A549 (cell line): Measurements from ENCODE around the gene CORO2A.
"Not testable (repeated sequence)": the region's sequence is repeated elsewhere in the genome, so short reads cannot be mapped to it uniquely, and the experiment has no call there.

Source experiments
- CBX8 ChIP-seq: fragments of 200-600 bp; sonication (generic); IDR thresholded peaks from 2 replicates; pipeline ENCODE4 v1.6.1; 2016
- EP300 ChIP-seq, 2 experiments: fragments of >200 bp; sonication (Bioruptor Twin); formaldehyde crosslinking; IDR thresholded peaks; 2 replicates in 1 of 2; 3 replicates in 1 of 2; pipeline ENCODE4 v1.6.1; 2016 to 2017
- GATA3 ChIP-seq: IDR thresholded peaks from 2 replicates; pipeline ENCODE4 v1.6.1; 2012; ENCODE audit warnings: borderline replicate concordance
- KDM1A ChIP-seq: fragments of 200-600 bp; sonication (generic); IDR thresholded peaks from 2 replicates; pipeline ENCODE4 v1.6.1; 2016; ENCODE audit warnings: low read depth, mild to moderate bottlenecking
- POLR2A ChIP-seq: IDR thresholded peaks from 2 replicates; pipeline ENCODE4 v1.6.1; 2012; ENCODE audit warnings: mild to moderate bottlenecking, low read length
- TF ChIP-seq, protein P1 (sequence below): fragments of >200 bp; sonication (Bioruptor Twin); formaldehyde crosslinking; IDR thresholded peaks from 3 replicates; pipeline ENCODE4 v1.5.1; 2016

DNA sequence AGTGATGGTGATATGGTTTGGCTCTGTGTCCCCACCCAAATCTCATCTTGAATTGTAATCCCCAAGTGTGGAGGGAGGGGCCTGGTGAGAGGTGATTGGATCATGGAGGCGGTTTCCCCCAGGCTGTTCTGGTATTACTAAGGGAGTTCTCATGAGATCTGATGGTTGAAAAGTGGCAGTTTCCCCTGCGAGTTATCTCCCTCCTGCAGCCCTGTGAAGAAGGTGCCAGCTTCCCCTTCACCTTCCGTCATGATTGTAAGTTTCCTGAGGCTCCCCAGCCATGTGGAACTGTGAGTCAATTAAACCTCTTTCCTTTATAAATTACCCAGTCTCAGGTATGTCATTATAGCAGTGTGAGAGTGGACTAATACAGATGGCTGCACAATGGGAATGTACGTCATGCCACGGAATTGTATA, 17.9 kb downstream of the CORO2A start:
- TF ChIP-seq, protein P1, sequence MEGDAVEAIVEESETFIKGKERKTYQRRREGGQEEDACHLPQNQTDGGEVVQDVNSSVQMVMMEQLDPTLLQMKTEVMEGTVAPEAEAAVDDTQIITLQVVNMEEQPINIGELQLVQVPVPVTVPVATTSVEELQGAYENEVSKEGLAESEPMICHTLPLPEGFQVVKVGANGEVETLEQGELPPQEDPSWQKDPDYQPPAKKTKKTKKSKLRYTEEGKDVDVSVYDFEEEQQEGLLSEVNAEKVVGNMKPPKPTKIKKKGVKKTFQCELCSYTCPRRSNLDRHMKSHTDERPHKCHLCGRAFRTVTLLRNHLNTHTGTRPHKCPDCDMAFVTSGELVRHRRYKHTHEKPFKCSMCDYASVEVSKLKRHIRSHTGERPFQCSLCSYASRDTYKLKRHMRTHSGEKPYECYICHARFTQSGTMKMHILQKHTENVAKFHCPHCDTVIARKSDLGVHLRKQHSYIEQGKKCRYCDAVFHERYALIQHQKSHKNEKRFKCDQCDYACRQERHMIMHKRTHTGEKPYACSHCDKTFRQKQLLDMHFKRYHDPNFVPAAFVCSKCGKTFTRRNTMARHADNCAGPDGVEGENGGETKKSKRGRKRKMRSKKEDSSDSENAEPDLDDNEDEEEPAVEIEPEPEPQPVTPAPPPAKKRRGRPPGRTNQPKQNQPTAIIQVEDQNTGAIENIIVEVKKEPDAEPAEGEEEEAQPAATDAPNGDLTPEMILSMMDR: not testable (repeated sequence)
- TF ChIP-seq CBX8; GATA3; EP300 (IDR thresholded peaks at IDR 0.05); KDM1A; POLR2A: not testable (repeated sequence)
